GM18861 (cell line): ENCODE data around the gene BCL11A.

Source experiments
- ATAC-seq: cut with Tn5 transposase; IDR thresholded peaks from one replicate; pipeline ENCODE4 v1.9.1; 2021; ENCODE audit not compliant: unreplicated experiment

BCL11A gene

GRCh38 chr2:60559880-60560279 is 6.4 kb upstream of the BCL11A start:
- ATAC-seq: no peak

- no peak for ATAC-seq
Measured at GRCh38 chr2:60558536-60558935, 5.1 kb upstream of the BCL11A start.

- ATAC-seq: no peak
Measured at GRCh38 chr2:60557486-60557864, 4.0 kb upstream of the BCL11A start.

- no peak for ATAC-seq
Measured at GRCh38 chr2:60556576-60557485, 3.4 kb upstream of the BCL11A start.

DNA sequence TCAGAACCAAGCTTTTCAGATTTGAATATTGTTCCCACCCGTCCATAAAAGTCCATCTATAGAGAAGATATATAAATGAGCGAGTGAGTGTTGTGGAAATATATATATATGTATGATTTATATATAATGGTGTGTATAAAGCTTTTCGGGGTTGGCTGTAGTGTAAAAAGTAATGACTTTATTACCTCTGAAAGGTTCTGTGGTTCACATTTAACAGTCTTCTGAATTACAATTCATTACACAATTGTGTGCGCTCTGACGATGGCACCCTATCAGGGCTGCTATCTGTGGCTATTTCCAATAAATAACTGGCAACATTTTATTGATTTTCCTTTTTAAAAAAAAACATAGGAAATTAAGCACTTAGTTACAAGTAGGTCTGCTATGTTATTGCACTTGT is 2.7 kb upstream of the BCL11A start:
- no peak for ATAC-seq

DNA sequence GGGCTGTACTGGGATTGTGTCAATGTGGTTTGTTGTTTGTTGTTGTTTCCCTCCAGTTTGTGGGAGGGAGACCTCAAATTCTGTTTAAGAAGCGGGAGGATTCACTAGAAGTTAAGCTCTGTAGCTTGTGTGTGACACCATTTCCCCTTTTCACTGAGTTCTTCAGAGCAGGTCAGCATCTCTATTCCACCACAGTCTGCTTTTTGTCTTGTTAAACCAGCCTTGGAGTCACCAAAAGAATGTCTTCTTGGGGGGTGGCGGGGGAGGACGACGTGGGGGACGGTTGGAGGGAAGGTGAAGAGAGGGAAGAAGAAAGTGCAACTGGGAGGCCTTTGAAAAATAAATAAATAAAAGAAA is 2.3 kb upstream of the BCL11A start:
- ATAC-seq: no peak

DNA sequence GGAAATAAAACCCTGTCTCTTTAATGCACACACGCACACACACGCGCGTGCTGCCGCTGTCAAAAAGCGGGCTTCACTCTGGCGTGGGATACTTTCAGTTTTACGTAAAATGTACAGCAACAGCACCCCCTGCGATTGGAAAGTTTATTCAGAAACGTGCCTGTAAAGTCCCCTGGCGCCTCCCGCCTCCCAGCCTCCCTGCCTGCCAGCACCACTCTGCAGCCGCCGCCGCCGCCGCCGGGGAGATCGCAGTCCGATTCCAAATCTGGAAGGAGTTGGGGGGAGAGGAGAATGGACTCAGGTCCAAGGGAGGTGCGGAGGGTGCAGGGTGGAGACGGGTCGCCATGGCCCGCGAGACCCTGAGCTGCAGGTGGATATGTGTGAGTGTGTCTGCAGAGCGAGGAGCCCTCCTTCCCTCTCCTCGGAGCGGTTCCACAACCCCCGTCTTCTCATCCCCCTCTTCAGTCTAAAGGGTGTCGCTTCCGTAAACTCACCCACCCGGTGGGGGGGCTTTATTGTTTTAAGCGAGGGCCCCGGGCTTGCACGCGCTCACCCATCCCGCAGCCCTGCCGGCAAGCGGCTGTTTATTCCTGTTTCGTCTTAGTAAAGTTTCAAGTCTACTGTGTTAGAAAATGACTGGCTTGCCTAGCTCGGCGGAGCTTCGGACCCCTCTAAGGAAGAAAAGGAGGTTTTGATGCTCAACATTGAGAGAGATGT is 1.8 kb upstream of the BCL11A start:
- peak; percentile 32 for ATAC-seq

- ATAC-seq: peak; percentile 5
Measured at GRCh38 chr2:60554646-60555065, 1.2 kb upstream of the BCL11A start.

DNA sequence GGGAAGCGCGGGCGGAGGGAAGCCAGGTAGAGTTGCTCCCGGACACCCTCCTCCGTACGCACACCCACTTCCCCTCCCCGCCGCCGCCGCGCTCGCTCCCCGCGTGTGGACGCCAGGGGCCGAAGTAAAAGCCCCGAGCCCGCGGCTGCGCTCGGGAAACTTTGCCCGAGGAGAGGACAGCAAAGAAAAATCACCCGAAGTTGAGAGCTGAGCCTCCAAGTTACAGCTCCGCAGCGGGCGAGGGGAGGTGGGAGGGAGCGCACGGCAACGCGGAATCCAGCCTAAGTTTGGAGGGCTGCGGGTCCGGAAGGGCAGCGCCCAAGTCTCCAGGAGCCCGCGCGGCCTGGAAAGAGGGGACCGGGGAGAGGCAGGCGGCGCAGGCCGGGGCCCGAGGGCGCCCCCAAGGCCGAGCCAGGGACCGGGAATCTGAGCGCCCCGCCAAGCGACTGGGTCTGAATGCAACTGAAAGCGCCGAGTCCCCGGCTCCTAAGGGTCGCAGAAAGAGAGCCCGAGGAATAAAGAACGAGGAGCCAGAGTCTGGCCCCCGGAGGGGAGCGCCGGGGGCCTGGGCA is 706 bp upstream of the BCL11A start:
- no peak for ATAC-seq

DNA sequence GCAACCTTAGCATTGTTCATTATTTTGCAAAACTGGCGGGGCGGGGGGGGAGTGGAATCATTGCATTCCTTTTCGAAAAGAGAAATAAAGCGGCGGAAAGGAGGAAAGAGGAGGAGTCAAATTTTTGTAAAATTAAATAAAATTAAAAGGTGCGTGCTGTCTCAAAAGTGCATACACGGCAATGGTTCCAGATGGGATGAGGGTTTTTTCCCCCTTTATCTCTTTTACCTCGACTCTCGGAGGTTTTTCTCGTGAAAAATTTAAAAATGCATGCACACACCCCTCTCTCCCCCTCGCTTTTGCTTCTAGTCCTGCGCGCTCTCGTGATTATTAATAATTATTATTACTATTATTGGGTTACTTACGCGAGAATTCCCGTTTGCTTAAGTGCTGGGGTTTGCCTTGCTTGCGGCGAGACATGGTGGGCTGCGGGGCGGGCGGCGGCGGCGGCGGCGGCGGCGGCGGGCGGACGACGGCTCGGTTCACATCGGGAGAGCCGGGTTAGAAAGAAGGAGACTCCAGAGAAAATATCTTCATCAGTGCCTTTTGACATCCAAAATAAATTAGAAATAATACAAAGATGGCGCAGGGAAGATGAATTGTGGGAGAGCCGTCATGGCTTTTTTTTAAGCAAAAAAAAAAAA is 481 bp downstream of the BCL11A start:
- ATAC-seq: no peak

DNA sequence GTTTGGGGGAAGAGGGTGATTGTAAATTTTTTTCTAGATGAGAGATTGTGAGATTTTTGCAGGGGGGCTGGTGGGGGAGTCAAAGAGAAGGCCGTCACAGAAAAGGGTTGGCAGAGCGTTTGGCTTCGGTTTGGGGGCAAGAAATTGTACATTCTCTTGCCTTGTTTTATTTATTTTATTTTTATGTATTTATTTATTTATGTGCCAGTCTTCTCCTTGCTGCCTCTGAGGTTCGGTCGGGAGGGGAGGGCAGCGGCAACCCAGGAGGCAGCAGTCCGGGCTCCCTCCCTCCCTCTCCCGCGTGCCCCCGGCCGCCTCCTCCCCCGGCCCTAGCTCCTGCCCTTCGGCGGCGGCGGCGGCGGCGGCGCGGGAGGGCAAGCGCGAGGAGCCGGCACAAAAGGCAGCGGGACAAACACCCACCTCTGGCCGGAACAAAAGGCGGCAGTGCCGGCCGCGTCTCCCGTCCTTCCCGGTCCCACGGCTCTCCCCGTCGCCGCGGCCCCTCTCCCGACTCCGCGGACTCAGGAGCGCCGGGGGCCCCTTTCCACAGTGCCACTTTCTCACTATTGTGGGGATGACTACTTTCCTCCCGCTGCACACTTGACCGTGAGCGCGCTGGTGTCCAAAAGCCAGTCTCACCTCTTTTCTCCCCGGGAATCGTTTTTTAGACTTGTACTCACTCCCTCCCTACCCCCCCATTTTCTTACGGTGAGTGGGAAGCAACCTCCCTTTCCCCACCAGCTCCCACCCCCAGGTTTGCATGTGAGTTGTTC is 1.2 kb downstream of the BCL11A start:
- no peak for ATAC-seq

GRCh38 chr2:60551240-60552077 is 2.0 kb downstream of the BCL11A start:
- no peak for ATAC-seq

DNA sequence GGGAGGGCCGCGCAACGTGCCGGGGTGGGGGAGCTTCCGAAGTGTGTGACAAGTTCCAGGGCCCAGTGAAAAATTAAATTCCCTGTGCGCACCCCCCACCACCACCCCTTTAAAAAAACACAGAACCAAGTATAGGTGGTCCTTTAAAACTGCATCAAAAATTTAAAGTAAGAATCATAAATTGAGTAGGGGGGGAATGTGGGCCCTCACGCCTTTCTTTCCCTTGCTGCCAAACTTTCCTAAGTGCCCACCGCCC is 2.5 kb downstream of the BCL11A start:
- no peak for ATAC-seq

GRCh38 chr2:60550178-60550983 is 3.1 kb downstream of the BCL11A start:
- peak; percentile 52 for ATAC-seq

DNA sequence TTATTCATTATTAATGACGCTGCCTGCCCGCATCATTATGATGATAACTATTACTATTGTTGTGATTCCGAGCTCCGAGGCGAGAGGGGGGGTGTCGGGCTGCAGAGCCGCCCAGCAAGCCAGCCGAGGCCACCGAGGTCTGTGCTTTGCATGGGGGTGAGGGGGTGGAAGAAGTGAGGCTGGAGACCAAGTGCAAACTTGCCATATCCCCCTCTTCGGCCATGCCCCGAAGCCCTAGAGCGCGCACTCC is 3.6 kb downstream of the BCL11A start:
- ATAC-seq: no peak

DNA sequence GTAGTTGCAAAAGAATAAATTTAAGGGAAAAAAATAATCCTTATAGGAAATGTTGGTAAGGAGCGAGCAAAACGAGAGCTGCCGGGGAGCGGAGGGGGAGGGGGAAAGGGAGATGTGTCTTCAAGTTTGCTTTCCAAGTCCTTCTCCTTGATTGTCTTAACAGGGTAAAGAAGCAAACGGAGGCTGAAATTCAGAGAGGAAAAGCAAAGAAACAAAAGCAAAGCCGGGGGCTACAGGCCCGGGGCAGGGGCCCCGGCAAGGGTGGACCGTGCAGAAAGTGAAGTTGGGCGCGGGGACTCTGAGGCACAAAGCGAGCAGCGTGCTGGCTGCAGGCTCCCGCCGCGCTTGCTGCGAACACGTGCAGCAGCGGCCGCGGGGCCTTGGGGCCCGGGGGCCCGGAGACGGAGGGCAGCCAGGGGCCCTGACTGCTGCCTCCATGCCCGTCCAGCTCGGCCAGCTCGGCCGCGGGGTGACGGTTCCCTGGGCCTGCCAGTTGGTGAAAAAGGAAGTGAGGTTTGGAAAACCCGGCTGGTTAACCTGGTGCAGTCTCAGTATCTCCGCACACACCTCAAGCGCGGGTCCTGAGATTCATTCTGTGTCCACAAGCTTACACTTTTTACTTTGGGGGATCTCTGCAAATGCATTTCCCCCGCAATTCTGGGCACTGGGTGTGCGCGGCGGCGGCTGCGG is 4.1 kb downstream of the BCL11A start:
- no peak for ATAC-seq

DNA sequence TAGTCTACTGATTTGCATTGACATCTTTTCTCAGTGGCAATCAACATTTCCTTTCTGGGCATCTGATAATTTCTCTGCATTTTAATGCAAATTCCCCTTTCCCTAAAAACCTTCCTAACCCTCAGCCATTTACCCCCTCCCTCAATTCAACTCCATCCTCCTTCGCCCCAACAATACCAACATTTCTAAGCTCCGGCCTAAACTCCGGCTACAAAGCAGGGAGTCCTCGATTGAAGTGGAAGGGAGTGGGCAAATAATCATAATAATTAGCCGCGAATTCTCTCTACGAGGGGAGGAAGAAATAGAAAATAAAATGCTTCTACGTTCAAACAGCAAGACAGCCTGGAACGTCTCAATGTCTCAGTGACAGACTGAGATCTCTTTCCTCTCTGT is 4.6 kb downstream of the BCL11A start:
- no peak for ATAC-seq

DNA sequence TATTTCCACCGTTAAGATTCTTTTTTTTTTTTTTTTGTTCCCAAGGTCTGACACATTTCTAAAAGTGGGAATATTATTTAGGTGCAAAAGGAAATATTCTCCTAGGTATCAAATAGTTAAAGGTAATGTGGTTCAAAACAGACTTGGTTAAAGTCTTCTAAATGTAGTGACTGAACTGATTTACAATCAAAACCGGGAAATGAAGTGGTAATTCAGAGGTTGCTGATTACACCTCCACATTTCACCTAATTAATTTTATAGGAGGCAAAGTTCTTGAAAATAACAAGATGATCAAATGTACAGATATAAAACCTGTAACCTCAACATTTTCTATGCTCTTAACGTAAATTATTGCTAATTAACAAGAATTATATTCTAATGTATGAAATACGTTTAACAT is 5.1 kb downstream of the BCL11A start:
- ATAC-seq: no peak

- ATAC-seq: no peak
Measured at GRCh38 chr2:60547841-60548240, 5.6 kb downstream of the BCL11A start.
